HK-2 (cell line): ENCODE results near the gene MATN3.

Source experiments
- DNase-seq: peaks from one replicate; pipeline ENCODE4 v3.0.0-alpha.2; 2018; ENCODE audit not compliant: unreplicated experiment

MATN3 gene

DNA sequence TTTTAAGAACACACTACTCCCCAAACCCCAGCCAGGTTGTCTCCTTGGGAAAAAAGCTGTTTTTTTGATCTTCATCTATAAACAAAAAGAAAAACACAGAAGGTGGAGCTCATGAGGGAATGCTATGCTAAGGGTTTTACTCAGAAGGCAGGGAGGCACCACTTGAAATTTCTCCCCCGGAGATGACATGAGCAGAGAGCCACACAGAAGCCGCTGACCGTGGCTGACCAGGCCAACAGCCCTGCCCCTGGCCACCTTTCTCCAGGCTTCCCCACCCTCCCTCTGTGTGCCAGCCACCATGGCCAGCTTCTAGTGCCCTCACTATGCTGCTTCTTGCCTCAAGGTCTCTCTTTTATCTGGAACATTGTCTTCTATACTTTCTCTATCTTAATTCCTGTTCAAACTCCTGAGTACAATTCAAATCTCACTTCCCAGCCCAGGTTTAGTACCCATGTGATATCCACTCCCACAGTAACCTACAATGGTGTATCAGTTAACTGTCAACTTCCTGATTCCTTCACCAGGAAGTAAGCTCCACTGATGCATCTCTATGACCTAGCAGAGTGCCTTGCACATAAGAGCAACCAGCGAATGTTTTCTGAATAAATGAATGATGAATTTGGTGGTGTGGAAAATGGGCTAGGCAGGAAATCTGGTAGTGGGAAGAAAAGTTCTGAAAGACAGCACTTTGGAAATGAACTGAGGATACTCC is 23.6 kb upstream of the MATN3 start:
- DNase-seq: peak; percentile 16

DNA sequence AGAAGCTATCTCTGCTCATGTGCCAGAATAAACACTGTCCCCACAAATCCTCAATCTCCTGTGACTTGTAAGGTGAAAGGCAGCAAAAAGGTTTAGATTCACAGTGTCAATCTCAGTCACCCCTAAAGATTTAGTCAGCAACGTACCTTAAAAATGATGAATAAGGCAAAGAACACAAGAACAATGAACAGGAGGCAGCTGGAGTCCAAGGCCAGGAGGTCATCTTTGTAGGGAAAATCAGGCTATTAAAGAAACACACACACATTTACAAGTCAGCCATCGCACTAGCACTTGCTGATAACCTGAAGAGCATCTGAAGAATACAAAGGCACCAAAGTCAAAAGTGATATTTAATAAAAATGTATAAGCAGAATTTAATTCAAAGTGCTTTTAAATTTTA is 22.4 kb upstream of the MATN3 start:
- DNase-seq: no peak

DNA sequence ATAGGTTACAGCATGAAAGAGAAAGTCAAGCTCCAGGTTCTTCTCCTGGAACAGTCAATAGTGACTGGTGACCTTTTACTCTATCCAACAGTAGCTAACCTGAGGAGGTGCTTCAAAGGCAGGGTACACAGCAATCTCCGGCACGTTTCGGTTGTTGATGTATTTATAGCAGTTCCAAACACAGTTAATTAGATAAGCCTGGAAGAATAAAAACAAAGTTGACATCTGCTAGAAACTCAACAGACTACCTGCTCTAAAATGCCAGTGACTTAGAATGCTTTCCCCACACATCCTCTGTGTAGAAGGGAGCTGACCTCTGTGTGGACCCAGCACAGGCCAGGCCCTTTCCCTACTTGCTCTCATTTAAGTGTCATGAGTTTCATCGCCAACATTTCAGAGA is 21.8 kb upstream of the MATN3 start:
- no peak for DNase-seq

DNA sequence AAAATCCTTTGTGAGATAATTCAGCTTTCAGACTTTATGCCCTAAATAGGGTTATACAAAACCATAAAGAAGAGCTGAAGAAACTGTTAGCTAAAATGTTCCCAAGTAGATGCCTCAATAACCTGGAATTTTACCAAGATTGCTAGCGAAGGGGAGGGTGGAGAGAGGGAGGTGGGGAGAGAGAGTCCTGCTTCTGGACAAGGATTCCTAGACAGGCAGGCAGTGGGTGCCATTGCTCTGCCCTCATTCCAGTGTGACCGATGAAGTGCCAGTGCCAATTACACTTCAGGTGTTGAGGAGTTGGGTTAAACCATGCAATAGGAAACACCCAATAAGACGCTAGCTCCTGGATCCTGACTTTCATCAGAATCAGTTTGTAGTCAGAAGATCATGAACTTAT is 20.9 kb upstream of the MATN3 start:
- no peak for DNase-seq

DNA sequence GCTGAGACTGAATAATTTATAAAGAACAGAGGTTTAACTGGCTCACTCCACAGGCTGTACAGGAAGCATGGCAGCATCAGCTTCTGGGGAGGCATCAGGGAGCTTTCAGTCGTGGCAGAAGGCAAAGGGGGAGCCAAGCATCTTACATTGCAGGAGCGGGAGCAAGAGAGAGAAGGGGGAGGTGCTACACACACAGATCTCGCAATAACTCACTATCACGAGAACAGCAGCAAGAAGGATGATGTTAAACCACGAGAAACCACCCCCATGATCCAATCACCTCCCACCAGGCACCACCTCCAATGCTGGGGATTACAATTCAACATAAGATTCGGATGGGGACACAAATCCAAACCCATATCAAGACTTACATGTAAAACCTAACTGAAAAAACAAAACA is 17.8 kb upstream of the MATN3 start:
- DNase-seq: no peak

DNA sequence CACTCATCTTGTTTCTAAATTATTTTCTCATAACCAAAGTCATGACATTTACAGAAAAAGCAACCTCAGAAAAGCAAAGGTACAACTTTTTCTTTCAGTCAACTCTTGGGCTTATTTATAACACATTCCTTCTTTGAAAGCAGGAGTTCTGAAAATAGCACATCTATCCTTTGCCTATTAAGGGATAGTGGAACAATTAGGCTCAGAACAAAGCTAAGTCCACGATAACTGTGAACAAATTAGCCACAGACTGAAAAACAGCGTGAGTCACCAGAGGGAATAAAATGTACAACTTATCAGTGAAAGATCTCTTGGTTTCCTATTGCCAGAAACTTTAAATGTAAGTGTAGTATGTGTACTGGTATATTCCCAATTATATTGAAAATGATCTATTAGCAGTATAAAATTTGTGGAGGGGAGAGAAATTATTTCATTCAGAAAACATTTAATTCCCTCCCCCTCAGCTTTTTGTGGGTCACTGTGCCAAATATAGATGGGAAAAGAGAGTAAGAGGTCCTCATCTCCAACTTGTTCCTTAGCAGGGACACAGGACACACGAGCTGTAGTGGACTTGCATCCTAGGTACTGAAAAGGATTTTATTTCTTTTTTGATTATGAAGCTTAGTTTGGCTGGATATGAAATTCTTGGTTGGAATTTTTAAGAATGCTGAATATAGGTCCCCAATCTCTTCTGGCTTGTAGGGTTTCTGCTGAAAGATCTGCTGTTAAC is 15.4 kb upstream of the MATN3 start:
- DNase-seq: no peak

DNA sequence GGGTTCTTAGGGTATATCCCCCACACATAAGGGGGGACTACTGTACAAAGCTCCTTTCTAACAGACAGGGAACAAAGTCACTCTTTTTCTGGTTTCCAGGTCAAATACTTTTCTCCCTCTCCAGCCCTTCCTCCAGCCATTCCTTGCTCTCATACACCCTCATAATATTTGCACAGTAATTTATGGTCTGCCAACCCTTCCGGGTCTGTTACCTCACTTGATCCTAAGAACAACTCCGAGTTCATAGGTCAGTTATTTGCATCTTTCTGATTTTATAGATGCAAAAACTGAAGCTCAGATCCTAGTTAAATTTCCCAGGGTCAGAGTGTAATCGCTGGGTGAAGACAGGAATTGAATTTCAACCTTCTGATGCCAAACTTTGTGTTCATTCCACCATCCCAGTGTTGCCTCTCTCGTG is 14.8 kb upstream of the MATN3 start:
- DNase-seq: no peak

DNA sequence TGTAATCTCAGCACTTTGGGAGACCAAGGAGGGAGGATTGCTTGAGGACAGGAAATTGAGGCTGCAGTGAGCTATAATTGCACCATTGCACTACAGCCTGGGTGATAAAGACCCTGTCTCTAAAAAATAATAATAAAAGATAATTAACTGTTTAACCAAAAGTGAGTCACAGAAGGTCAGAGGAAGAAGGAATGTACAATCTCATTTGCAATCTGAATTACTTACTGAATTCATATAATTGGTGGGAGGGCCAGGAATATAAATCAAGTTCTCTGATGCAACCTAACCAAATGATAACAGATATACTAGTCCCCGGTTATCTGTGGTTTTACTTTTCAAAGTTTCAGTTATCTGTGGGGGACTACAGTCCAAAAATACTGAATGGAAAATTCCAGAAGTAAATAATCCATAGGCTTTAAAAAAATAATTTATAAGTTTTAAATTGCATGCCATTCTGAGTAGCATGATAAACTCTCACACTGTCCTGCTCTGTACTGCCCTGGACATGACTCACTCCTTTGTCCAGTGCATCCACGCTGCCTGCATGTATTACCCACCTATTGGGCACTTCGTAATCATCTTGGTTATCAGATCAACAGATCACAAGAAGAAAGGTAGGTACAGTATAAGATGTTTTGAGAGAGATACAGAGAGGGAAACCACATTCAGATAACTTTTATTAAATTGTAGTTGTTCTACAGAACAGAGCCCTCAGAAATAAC is 12.8 kb upstream of the MATN3 start:
- DNase-seq: no peak

DNA sequence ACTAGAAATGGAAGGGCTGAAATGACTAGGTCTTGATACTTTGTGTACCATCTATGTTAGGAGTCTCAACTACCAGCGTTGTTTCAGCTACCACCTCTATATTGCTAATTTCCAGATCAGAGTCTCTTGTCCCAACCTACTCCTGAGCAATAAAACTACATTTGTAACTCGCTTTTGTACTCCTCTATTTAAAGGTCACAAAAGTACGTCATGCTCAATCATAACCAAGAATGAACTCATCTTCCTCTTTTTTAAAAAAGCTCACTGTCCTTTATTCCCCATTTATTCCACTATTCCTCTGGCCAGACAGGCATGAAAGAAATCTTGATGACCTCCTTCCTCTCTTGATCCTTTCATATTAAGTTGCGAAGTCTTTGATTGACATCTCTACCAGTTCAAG is 11.2 kb upstream of the MATN3 start:
- DNase-seq: no peak

DNA sequence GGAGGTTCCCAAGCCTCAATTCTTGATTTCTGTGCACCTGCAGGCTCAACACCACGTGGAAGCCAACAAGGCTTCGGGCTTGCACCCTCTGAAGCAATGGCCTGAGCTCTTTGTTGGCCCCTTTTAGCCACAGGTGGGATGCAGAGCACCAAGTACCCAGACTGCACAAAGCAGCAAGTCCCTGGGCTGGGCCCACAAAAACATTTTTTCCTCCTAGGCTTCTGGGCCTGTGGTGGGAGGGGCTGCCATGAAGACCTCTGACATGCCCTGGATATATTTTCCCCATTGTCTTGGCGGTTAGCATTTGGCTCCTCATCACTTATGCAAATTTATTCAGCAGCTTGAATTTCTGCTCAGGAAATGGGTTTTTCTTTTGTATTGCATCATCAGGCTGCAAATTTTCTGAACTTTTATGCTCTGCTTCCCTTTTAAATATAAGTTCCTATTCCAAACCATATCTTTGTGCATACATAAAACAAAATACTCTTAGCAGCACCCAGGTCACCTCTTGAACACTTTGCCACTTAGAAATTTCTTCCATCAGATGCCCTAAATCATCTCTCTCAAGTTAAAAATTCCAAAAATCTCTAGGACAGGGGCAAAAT is 9.0 kb upstream of the MATN3 start:
- no peak for DNase-seq

DNA sequence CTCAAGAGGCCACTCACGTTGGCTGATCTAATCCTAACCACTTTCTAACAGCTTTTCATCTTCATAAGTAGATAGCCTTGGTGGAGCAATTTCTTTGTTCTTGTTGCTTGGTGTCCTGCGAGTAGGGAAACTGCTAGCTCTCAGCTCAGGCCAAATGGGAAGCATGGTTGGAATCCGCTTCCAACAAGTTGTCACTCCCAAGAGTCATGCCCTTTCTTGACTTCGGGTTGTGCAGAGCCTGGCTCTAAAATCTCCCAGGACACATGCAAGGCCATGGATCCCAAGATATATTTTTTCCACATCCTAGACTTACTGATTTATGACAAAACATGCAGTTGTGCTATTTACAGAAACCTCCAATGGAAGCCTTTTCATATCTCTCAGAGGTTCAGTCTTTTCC is 7.3 kb upstream of the MATN3 start:
- no peak for DNase-seq

DNA sequence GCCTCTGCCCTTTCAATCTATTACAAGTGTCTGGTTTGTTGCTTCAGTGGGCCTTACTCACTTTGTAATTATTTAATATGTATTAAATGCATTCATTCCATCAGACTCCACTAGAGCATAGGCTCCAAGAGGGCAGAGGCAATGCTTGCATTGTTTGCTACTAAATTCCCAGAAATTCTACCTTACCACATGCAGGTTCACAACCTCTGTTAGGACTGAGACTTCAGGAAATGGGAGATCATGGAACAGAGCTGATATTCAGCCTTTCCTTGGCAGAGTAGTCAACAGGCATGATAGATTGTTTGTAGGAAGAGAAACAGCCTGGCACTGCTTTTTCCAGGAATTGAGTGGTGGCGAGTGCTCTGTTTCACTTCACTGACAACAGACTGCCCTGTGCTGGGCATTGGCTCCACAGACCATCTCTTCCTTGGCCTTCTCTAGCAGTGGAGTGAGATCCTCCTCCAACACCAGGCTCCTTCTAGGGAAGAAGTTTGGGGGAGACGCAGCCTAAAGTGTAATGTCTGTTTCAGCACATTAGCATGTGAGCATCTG is 6.2 kb upstream of the MATN3 start:
- no peak for DNase-seq

DNA sequence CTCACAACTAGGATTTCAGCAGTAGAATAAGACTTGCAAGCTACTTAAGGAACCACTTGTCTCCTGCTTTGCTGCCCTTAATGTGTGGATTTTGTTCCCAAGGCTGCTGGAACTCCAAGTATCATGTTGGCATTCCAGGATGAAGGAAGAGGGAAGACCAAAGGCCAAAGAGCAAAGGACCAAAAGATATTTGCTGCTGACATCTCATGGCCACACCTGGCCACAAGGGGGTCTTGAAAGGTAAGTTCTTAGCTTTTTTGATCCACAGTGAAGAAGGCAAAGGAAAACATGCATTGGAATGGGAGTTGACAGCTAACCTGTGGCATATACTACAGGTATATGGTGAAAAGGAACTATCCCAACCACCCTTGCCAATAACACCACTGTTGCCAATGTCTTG is 3.9 kb upstream of the MATN3 start:
- no peak for DNase-seq

DNA sequence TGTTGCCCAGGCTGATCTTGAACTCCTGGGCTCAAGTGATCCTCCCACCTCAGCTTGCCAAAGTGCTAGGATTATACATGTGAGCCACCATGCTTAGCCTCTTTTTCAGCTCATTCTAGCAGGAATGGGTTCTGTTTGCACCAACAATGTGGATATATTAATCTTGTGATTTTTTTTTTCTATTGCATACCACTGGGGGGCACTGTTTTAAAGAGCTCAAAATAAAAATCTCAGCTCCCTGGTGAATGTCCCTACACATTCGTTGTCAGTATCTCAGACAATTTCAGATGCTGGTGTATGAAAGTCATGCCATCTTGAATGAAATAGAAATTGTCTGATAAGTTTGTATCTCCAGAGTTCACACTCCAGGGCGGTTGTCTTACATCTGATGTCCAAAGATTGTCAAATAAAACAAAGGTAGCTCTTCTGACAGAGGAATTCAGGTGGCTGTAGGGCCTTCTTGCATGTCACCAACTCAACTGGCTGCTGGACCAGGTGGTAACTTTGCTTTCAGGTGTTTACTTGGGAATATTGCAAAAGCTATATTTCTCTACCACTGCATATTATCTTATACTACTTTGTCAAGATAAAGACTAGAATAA is 3.1 kb upstream of the MATN3 start:
- no peak for DNase-seq

DNA sequence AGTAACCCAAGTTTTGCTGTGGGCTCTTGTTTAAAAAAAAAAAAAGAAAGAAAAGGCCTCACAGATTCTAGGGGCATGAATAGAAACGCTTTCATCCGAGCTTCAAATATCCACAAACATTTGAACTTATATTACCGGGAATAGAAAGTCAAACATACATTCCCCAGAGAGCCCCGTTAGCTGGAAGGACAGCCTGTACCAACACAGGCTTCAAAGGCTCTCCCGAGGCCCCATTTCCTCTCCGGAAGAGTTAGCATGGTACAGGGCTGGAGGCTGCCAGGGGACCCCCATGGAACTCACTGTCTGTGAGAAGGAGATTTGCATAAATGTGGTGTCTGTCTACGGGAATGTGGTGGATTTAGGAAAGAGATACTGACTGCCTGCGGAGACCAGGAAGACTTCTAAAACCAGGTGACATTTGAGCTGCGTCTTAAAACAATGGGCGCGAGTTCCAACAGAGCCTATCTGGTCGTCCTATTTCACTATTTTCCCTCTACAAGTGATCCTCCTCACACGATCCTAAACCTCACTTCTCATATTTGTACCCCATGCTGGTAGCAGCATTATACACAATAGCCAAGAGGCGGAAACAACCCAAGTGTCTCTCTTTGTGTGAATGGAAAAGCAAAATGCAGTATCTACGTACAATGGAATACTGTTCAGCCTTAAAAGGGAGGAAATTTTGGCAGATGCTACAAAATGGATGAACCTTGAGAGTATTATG is 820 bp upstream of the MATN3 start:
- no peak for DNase-seq

DNA sequence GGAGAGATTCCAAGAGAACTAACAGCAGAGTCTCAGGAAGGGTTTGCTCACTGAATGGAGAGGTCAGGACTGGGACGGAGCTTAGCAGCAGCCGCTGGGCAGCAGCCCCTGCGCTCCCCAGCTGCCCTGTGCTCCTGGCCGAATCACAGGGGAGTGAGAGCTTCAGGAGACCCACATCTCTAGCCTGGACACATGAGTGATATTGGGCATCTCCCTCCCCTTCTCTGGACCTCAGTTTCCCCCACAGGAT is 511 bp downstream of the MATN3 start:
- no peak for DNase-seq

DNA sequence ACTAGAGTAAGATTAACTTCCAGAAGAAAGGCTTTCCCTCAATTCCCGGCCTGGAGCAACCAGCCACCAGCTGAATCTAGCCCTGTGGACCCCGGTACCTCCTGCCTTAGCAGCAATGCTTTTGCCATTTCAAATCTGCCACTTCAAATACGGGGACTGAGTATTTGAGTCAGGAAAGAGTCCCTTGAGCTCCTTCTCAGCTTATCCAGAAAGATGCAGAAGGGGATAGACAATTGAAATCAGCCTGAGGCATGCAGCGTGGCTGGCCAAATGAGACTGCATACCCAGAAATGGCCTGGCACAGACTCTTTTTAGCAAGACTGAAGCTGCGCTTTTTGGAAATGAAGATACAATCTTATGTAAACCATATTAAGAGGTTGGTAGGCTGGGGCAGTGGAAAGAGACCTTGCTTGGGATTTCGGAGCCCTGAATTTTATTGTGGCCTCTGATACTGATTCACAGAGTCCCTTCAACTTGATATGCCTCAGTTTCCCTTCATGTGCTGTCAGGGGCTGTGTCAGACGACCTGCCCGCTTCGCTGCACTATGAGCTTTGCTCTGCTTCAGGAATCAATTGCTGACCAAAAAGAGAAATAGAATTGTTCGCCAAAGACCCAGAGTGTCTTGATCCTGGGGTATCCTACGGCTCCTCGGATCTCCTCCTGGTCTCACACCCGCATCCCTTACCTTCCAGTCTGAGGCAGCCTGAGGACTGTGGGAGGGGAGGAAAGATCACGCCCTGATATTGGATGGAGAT is 1.0 kb downstream of the MATN3 start:
- DNase-seq: no peak

DNA sequence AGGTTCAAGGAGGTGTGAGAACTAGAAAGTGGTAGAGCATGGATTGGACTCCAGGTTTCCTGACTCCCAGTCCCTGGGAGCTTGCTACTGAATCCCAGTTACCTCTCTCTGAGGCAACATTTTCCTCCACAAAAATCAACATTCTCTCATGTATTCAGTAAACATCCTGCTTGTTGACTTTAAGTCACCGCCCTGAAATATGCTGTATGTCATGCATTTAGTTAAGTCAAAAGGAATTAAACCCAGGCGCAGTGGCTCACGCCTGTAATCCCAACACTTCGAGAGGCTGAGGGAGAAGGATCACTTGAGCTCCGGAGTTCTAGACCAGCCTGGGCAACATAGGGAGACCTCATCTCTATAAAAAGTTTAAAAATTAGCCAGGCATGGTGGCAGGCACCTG is 3.8 kb downstream of the MATN3 start:
- DNase-seq: no peak

DNA sequence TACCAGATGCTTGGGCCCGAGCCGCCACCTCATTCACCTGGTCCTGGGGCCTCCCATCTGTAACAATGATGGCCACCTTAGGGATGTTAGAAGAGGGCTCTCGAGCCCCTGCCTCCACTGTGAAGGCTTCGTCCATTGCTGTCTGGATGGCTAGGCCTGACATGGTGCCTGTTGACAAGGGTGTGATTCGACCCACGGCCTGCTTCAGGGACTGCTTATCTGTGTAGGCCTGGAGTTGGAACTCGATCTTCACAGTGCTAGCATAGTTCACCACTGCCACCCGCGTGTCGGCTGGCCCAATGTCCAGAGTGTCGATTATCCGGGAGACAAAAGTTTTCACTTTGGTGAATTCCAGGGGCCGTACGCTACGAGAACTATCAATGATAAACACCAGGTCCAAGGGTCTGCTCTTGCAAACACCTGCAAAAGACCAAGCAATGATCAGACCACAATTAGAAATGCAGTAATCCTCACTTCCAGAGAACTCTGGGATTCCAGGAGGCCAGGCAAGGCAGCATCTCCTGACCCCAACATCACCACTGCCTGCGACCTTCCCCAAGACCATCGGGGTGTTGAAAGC is 6.5 kb downstream of the MATN3 start:
- DNase-seq: no peak

DNA sequence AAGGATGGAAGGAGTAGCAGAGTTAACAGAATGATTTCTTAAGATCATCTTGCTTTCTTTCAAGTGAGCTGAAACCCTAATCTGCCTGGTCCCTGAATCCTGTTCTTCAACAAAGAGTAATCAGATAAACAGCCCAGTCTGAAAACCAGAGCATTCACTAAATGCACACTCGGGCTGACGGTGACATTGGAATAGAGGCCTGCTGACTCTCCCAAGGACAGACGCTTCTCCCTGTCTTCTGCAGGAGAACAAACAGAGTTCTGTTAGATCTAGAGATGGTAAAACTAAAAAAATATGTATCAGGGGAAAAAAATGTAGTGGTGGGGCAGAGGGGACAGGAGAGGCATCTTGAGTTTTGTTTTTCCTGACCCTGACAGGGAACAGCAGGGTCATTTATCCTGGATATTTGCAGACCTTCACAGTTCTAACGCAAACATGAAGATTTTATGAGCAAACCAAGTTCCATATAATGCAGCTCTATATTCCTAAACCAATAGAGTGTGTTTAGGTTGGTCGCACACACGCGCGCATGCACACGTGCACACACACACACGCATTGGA is 7.3 kb downstream of the MATN3 start:
- no peak for DNase-seq
